Posterior vena cava (tissue), 2 donors: Measurements from ENCODE around the gene ZRANB3. TPM values are rescaled to one million over a fixed set of nuclear protein-coding genes. Genes with fewer than 3 reads are reported as not detected.

Experiments
- DNase-seq: peaks from one replicate; pipeline ENCODE4 v3.0.0-alpha.2; 2020; ENCODE audit warnings: low spot score
- intact Hi-C, 2 donors: fragments of 100-400 bp; cut with DNase I; formaldehyde crosslinking; loops; one replicate each; pipeline versions ENCODE4 v1.14.1 to v1.14.2; 2022 to 2023
- total RNA-seq, 2 donors: library from RNA; stranded (reverse); fragmentation: NEBNext Ultra II Directional; extraction: Animal tissue kit (Norgen Biotek cat#: 25700); gene quantifications; one replicate each; pipeline ENCODE4 v1.2.1, GENCODE V29; 2021
- donor health status: DM: yes; HTN: yes; CAD: no.
- donor health status: DM: yes; HTN: yes; CAD: no.

ZRANB3 gene
- total RNA-seq, 2 donors from 2014 or later = 5.7 to 6.0 TPM

DNA sequence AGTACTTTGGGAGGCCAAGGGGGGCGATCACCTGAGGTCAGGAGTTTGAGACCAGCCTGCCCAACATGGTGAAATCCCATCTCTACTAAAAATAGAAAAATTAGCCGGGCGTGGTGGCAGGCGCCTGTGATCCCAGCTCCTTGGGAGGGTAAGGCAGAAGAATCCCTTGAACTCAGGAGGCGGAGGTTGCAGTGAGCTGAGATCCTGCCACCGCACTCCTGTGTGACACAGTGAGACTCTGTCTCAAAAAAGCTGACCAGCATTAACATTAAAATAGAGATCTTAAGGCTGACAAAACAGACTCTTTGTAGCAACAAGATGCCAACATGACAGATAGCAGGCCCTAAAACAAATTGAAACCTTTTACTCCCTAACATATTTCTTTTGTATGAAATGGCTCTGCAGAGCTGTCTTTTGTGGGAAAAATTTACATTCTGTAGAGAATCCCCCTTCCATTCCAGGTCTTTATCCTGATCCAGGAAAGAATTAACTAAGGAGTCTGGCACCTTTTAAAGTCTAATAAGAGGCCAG, 265.0 kb downstream of the ZRANB3 start:
- intact Hi-C loops = no loop called here

DNA sequence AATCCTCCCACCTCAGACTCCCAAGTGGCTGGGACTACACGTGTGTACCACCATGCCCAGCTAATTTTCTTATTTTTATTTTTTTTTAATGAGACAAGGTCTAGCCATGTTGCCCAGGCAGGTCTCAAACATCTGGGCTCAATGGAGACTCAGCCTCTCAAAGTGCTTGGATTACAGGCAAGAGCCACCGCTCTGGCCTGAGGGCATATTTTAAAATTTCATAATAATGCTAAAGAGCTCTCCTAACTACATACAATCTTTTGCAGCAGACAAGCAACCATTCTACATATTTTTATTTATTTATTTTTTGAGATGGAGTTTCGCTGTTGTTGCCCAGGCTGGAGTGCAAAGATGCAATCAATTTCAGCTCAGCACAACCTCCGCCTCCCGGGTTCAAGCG, 271.9 kb downstream of the ZRANB3 start:
- intact Hi-C loops = no loop called here

More for the DNA sequence above, 265.0 kb downstream of the ZRANB3 start:
- DNase-seq = no peak

DNA sequence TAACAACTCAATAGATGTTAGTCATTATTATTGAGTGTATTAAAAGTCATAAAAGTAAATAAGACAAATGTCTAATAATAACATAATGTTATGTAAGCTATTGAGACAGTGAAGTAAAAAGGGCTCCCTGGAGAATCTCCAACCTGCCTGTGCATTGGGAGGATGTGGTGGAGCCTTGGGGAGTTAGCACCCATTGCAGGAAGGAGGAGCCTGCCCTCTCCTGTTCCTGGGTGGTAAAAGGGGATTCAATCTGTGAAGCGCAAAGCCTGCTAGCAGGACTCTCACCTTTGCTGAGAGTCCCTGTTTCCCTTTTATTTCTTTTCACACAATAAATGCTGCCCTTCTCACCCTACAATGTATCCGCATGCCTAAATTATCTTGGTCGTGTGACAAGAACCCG, 272.8 kb downstream of the ZRANB3 start:
- no peak for DNase-seq
- intact Hi-C loops = no loop called here

More for the DNA sequence above, 271.9 kb downstream of the ZRANB3 start:
- no peak for DNase-seq

DNA sequence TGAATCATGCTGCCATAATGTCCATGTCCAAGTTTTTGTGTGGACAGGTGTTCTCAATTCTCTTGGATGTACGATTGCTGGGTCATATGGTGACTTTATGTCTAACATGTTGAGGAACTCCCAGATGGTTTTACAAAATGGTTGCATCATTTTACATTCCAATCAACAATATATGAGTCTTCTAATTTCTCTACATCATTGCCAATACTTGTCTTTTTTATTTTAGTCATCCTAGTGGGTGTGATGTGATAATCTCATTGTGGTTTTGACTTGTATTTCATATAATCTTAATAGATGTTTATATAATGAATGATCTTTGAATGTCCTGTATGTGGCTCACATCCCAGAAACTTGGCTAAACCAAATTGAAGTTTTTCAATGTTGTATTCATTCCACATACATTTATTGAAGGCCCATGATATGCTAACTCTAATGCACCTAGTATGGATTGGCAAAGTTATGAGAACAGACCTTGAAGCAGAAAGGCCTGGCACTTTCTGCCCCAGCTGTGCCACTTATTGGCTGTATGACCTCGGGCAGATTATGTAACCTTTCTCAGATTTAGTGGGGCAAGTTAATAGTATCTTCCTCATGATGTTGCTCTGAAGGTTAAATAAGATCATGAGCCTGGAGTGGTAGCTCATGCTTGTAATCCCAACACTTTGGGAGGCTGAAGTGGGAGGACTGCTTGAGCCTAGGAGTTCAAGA, 273.5 kb downstream of the ZRANB3 start:
- intact Hi-C loops = no loop called here

DNA sequence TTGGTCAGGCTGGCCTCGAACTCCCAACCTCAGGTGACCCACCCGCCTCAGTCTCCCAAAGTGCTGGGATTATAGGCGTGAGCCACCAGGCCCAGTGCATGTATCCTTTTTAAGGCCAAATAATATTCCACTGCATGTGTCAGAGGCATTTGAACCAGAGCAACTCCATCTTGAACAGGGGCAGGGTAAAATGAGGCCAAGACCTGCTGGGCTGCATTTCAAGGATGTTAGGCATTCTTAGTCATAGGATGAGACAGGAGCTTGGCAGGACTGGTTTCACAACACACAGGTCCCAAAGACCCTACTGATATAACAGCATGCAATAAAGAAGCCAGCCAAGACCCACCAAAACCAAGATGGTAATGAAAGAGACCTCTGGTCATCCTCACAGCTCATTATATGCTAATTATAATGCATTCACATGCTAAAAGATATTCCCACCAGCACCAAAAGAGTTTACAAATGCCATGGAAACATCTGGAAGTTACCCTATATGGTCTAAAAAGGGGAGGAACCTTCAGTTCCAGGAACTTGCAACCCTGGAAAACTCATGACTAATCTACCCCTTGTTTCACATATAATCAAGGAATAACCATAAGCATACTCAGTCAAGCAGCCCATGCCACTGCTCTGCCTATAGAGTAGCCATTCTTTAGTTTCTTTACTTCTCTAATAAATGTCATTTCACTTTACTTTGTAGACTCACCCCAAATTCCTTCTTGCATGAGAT, 274.3 kb downstream of the ZRANB3 start:
- intact Hi-C loops = no loop called here
- no peak for DNase-seq

More for the DNA sequence above, 273.5 kb downstream of the ZRANB3 start:
- no peak for DNase-seq

DNA sequence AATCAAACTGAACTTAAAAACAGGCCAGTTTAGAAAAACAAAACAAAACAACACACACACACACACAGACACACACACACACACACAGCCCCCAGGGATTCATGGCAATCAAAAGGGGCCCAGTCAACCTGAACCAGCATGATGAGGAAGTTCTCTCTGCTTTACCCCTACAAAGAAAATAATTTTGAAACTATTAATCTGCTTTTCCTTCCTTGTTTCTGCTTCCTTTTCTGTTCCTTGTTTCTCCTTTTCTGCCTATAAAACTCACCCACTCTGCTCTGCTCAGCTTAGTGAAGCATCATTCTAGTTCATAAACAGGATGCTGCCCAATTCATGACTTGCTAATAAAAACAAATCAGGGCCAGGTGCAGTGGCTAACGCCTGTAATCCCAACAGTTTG, 275.8 kb downstream of the ZRANB3 start:
- intact Hi-C loops = no loop called here
- DNase-seq = no peak

DNA sequence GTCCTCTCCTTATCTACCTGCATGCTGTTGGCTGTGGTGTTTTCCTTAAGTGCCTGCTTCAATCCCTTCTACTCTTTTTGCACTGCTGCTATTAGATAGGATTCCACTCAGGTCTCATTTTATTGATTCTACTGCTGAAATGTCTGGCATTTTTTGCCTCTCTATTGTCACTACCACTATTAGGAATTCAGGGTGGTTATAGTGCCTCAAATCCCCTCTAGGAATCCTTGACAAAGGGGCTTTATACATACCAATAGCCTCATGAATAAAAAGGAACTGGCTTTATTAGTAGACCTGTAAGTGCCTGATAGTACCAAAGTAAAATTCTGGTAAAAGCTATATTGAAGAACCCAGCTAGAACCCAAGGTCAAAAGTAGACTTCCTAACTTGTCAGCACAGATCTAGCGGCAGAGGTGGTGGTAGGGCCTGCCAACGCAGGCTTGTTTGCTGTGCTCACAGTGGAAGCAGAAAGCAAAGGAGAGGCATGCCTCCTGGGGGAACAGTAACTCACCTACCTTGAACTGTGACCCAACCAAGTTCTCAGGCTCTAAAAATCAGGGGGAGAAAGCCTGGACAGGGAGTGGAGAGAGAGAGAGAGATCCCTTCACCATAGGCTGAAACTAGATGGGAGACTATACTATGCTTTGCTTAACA, 278.1 kb downstream of the ZRANB3 start:
- intact Hi-C loops = no loop called here
- DNase-seq = no peak

DNA sequence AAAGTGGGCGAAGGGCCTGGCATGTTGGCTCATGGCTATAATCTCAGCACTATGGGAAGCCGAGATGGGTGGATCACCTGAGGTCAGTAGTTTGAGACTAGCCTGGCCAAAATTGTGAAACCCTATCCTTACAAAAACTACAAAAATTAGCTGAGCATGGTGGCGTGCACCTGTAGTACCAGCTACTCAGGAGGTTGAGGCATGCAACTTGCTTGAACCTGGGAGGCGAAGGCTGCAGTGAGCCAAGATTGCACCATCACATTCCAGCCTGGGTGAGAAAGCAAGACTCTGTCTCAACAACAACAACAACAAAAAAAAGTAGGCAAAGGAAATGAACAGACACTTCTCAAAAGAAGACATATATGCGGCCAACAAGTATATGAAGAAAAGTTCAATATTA, 282.4 kb downstream of the ZRANB3 start:
- intact Hi-C loops = no loop called here
- DNase-seq = no peak

DNA sequence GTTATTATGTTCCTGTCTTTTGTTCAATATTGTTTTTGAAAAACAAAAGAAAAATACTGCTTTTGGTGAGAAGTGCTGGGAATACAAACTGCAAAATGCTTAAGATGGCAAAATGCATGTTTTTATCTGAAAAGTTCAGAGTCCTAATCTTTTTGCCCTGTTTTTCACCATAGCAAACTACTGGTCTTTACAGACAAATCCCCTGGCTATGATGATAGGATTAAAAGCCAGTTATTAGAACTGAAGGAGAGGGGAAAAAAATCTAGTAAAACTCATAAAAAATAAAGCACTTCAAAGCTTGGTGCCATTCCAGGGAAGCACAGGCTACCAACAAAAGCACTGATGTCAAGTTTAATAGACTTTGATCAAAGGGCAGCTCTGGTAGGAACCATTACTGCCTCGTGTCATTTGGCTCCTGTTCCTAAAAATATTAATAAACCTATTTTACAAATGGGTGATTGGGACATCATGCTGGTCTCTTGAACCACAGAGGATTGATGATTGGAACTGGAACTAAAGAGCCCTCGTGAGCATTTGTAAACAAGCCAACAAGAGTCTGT, 284.2 kb downstream of the ZRANB3 start:
- no peak for DNase-seq
- intact Hi-C loops = no loop called here

DNA sequence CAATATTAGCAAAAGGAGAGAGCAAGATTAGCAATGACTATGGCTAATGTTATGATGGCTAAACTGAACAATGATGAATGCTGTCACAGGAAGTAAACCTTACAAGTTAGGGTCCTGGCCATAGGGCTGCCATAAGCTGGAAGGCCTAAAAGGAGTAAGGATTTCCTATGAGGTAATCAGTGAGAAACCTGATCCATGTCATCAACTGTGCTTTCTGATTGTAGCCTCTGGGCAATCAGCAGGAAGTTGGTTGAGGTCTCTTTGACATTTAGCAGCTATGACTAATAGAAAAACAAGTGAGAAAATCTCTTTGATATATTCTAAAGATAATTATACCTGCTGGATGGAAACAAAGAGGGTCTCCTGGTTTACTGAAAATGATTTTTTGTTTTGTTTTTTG, 285.9 kb downstream of the ZRANB3 start:
- no peak for DNase-seq
- intact Hi-C loops = no loop called here

DNA sequence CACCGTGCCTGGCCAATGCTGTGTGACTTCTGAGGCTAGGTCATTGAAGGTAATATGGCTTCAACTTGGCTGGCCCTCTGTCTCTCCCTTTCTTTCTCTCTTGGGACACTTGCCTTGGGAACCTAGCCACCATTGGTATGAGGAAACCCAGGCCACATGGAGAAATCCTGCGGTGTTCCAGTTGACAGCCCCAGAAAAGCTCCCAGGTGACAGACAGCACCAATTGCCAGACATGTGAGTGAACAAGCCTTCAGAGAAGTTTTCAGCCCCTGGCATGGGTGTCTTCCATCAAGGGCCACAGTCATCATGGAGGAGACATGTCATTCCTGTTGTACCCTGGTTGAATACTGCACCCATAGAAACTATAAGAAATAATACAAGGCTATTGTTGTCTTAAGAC, 292.4 kb downstream of the ZRANB3 start:
- intact Hi-C loops = no loop called here
- DNase-seq = no peak

DNA sequence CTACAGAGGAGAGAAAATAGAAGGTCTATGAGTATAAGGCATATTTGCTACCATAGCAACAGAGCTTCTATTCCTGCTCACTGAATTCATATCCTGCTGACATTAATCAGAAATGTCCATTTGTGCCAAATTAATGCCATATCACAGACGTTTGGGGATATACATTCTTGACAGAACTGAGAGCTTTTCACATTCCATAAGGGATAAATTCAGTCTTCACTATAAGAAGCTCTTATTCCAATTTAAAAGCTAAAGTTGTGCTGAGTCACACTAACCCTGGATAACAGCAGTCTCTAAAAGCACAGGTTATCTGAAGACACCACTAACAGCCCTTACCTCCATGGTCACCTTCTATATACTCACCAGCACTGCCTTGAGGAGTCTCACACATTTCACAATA, 300.9 kb downstream of the ZRANB3 start:
- intact Hi-C loops = no loop called here
- DNase-seq = no peak

DNA sequence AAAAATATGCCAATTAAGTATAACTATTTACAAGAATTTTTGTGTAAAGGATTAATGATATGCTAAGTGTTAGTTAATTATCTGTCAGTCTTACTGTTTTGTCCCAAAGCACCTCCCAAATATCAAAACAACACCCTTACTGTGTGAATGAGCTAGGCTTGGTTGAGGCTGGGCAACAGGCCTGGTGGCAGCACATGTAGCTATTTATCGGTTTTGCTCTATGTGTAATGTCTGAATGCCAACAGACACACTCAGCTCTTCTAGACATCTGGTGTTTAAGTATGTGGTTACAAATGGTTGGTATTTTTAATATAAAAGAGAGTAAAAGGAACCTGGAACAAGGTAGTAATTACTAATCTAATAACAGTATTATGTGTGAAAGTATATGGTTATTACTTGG, 303.6 kb downstream of the ZRANB3 start:
- no peak for DNase-seq
- intact Hi-C loops = no loop called here

DNA sequence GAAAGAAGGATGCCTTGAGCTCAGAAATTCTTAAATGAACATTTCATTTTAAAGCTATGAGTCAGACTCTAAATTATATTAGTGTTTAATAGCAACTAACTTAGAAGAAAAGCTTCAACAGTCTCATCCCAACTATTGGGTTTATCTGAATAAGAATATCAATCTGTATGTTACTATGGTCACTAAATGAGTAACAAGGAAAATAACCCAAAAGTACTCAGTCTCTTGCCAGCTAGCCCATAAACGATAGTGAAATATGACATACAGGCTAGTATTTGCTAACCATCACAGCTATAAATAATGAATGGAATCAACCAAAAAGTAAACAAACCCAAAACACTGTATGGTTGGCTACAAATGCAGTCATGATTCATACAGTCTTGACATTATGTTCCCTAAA, 304.1 kb downstream of the ZRANB3 start:
- intact Hi-C loops = no loop called here
- no peak for DNase-seq

DNA sequence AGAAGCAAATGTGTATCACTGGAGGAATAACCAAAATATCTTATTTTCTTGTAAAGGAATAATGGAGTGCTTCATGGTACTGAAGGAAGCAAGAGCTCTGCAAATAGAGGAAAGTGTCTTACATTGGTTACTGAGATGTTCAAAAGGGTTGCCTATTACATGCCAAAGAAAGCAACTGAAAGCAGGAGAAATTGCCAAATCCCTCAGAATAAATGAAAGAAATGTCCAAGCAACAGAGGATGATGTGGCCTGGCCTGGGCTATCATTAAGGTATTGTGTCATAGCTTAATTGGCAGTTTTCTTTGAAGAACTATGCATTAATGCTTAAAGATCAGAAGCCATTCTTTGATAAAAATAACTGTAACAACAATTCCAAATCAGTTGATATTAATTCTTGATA, 305.2 kb downstream of the ZRANB3 start:
- intact Hi-C loops = no loop called here
- DNase-seq = no peak

DNA sequence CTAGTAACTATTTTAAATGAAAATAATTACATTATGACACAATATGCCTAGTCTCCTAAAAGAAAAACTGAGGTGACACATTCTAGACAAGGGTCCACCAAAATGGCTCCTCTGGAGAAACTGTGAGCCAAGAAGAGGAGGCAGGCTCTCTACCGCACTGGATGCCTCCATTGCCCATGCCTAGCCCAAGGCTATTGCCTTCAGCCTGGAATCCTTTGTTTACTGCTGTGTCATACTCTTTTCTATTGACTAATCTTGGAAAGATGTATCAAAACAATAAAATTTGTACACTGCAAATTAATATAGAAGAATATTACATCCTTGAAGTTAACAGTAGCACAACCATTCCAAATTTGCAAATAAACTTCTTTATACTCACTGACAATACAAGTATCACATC, 311.8 kb downstream of the ZRANB3 start:
- intact Hi-C loops = no loop called here
- DNase-seq = no peak

DNA sequence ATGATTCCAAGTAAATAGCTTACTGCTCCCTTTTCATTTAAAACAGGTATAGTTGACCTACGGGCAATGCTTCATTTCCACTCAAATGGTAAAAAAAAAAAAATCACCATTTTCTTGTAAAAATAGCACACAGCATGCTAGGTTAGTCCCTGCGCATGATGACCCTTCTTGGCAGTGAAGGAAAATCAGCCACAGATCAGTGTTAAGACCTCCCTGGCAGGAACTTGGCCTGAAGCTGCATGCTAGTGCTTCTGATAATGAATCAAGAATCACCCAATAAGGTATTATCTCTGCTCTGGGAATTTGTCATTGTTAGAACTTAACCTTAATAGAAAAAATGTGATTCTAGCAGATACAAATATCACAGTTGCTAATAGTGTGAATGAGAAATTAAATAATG, 312.6 kb downstream of the ZRANB3 start:
- no peak for DNase-seq
- intact Hi-C loops = no loop called here

DNA sequence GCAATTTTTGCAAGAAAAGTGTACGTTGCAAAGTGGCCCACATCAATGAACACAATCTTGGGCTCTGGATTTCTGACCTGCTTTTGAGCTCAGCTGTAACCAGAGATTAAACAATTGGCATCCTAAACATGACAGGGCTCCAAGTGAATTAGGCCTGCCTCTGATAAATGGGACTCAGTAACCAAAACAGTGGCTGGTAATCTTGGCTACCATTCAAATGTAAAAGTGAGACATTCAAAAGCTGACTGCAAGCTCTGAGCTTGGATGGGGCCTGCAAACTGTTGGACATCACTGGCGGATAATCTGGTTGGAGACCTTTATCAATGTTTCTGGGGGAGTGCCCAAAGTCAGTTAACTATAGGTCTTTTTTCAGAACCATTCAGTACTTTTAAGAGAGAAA, 318.3 kb downstream of the ZRANB3 start:
- intact Hi-C loops = no loop called here
- no peak for DNase-seq

DNA sequence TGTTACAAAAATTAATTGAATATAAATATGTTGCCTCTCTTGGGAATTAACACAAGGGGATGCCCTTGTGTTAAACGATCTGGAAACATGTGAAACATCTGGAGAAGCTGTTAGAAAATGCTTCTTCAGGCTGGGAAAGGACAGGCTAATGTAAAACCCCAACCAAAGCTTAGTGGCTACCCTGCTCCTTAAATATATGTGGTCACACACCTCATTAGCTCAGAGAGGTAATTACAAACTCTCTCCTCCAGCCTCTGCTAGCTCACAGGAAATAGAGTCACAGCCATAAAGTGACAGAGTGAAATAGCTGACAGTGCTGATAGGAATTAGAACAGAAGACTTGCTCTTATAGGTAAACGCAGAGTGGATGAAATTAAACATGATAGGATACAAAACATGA, 323.0 kb downstream of the ZRANB3 start:
- intact Hi-C loops = no loop called here
- DNase-seq = no peak

DNA sequence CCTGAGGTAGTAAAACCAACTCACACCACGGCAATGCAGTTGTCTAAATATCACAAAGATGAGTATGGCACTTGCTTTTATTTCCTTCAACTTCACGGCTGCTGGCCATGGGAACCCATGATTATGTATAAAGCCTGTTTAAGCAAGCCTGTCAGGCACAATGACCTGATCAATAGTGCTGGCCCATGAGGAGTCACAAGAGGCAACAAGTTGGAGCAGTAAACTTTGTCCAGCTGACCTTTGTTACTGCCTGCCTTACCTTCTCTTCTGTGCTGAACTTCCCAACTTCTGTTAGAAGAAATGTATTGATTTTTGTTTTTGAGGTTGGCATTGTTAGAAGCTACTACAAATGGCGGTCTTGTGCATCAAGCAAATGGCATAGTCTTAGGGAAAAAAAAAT, 327.1 kb downstream of the ZRANB3 start:
- no peak for DNase-seq
- intact Hi-C loops = no loop called here
